ENCODE measurements around the gene ANKRD44. TPM values are rescaled to one million over a fixed set of nuclear protein-coding genes. Genes with fewer than 3 reads are reported as not detected.
"Not testable (repeated sequence)": the region's sequence is repeated elsewhere in the genome, so short reads cannot be mapped to it uniquely, and the experiment has no call there.

The ANKRD44 gene
- total RNA-seq, 1 donor from 2014 or later: 40.6 TPM

- no peak for DNase-seq (ENCODE audit: low spot score)
Observed at GRCh38 chr2:197076652-197077051, 233.9 kb downstream of the ANKRD44 start.

GRCh38 chr2:197075754-197076337 lies 234.7 kb downstream of the ANKRD44 start:
- DNase-seq (ENCODE audit: low spot score): no peak

- no peak for DNase-seq (ENCODE audit: low spot score)
Observed at GRCh38 chr2:197075281-197075680, 235.3 kb downstream of the ANKRD44 start.

GRCh38 chr2:197073701-197074433 lies 236.7 kb downstream of the ANKRD44 start:
- DNase-seq (ENCODE audit: low spot score): no peak

- DNase-seq (ENCODE audit: low spot score): no peak
Observed at GRCh38 chr2:197073270-197073669, 237.3 kb downstream of the ANKRD44 start.

GRCh38 chr2:197072533-197072932 lies 238.0 kb downstream of the ANKRD44 start:
- DNase-seq (ENCODE audit: low spot score): no peak

- no peak for DNase-seq (ENCODE audit: low spot score)
Observed at GRCh38 chr2:197071790-197072436, 238.7 kb downstream of the ANKRD44 start.

GRCh38 chr2:197071213-197071612 lies 239.4 kb downstream of the ANKRD44 start:
- DNase-seq (ENCODE audit: low spot score): no peak

- no peak for DNase-seq (ENCODE audit: low spot score)
Observed at GRCh38 chr2:197069958-197070357, 240.6 kb downstream of the ANKRD44 start.

- DNase-seq (ENCODE audit: low spot score): not testable (repeated sequence)
Observed at GRCh38 chr2:197062574-197062973, 248.0 kb downstream of the ANKRD44 start.

GRCh38 chr2:197059477-197059876 lies 251.1 kb downstream of the ANKRD44 start:
- no peak for DNase-seq (ENCODE audit: low spot score)

GRCh38 chr2:197058777-197059300 lies 251.7 kb downstream of the ANKRD44 start:
- DNase-seq (ENCODE audit: low spot score): no peak

- no peak for DNase-seq (ENCODE audit: low spot score)
Observed at GRCh38 chr2:197057959-197058358, 252.6 kb downstream of the ANKRD44 start.

GRCh38 chr2:197055045-197055444 lies 255.5 kb downstream of the ANKRD44 start:
- DNase-seq (ENCODE audit: low spot score): no peak

- no peak for DNase-seq (ENCODE audit: low spot score)
Observed at GRCh38 chr2:197054437-197054836, 256.1 kb downstream of the ANKRD44 start.

GRCh38 chr2:197052356-197052755 lies 258.2 kb downstream of the ANKRD44 start:
- DNase-seq (ENCODE audit: low spot score): no peak

- no peak for DNase-seq (ENCODE audit: low spot score)
Observed at GRCh38 chr2:197045115-197045514, 265.5 kb downstream of the ANKRD44 start.

- no peak for DNase-seq (ENCODE audit: low spot score)
Observed at GRCh38 chr2:197042739-197043196, 267.8 kb downstream of the ANKRD44 start.

- DNase-seq (ENCODE audit: low spot score): no peak
Observed at GRCh38 chr2:197037863-197038398, 272.6 kb downstream of the ANKRD44 start.

GRCh38 chr2:197035002-197035401 lies 275.6 kb downstream of the ANKRD44 start:
- no peak for DNase-seq (ENCODE audit: low spot score)

GRCh38 chr2:197034292-197034691 lies 276.3 kb downstream of the ANKRD44 start:
- DNase-seq (ENCODE audit: low spot score): no peak

GRCh38 chr2:197033222-197033621 lies 277.4 kb downstream of the ANKRD44 start:
- DNase-seq (ENCODE audit: low spot score): no peak
